HCT116 (cell line): ENCODE results near the gene CABLES1. TPM values are rescaled to one million over a fixed set of nuclear protein-coding genes. Genes with fewer than 3 reads are reported as not detected.

Experiments used
- ATAC-seq: fragments of 200-7000 bp; cut with Tn5 transposase; 2 replicates; pipeline ENCODE4 v1.9.1; 2020; ENCODE audit warnings: mild to moderate bottlenecking, moderate library complexity
- BruUV-seq: library from RNA; stranded (reverse); fragments of 400-500 nt; replicated peaks from 2 replicates; lab custom pipeline; 2021; lab: Mats Ljungman, UMichigan
- CTCF ChIA-PET: fragments of 300-600 bp; sonication (Branson Sonifier 250); formaldehyde crosslinking; loops from one replicate; lab custom pipeline; 2021; ENCODE audit warnings: antibody characterized with exemption; lab: Charles Lee
- POLR2A ChIA-PET: fragments of 300-600, 350-600 bp; sonication (Branson Sonifier 250); formaldehyde crosslinking; loops from one replicate; lab custom pipeline; 2021; ENCODE audit warnings: antibody characterized with exemption; lab: Charles Lee
- RAD21 ChIA-PET, 2 experiments: fragments of 300-600 bp; sonication (Branson Sonifier 250); formaldehyde crosslinking; loops; one replicate each; lab custom pipeline; 2023; ENCODE audit warnings: low total read pairs in 2 of 2; ENCODE audit not compliant: uncharacterized antibody in 2 of 2, unreplicated experiment in 2 of 2, low non-redundant PET in 1 of 2; lab: Charles Lee
- DNase-seq: peaks from one replicate; pipeline ENCODE4 v3.0.0-alpha.2; 2010; ENCODE audit warnings: low read depth, low spot score
- H2AFZ ChIP-seq: fragments of 200-600 bp; shearing (Covaris generic), sonication (generic); 2 replicates; pipeline ENCODE4 v1.6.1; 2017; ENCODE audit warnings: low read depth, mixed run types, mixed read lengths, antibody characterized with exemption, low read length; ENCODE audit not compliant: poor library complexity, severe bottlenecking
- H3K27ac ChIP-seq: 2 replicates; pipeline ENCODE4 v1.5.1; 2012; ENCODE audit warnings: low read depth, low read length
- H3K27me3 ChIP-seq: fragments of 200-600 bp; sonication (generic); 2 replicates; pipeline ENCODE4 v1.6.1; 2016; ENCODE audit warnings: mixed run types, low read length, mixed read lengths; ENCODE audit not compliant: insufficient read depth
- H3K36me3 ChIP-seq, 2 experiments: fragments of 200-500 bp in 1 of 2; fragments of 200-600 bp in 1 of 2; sonication (Bioruptor generic) in 1 of 2; sonication (generic) in 1 of 2; 2 replicates each; pipeline versions ENCODE4 v1.5.1 to v1.6.1; 2014 to 2016; ENCODE audit warnings: low read length in 2 of 2, inconsistent platforms in 1 of 2, mixed read lengths in 1 of 2, mixed run types in 1 of 2; ENCODE audit not compliant: insufficient read depth in 2 of 2, control insufficient read depth in 1 of 2
- H3K4me1 ChIP-seq, 2 experiments: fragments of 200-600 bp in 1 of 2; sonication (generic) in 1 of 2; 2 replicates each; pipeline versions ENCODE4 v1.5.1 to v1.6.1; 2012 to 2017; ENCODE audit warnings: low read length in 2 of 2, inconsistent platforms in 1 of 2, mild to moderate bottlenecking in 1 of 2, mixed read lengths in 1 of 2, mixed run types in 1 of 2, moderate library complexity in 1 of 2; ENCODE audit not compliant: insufficient read depth in 2 of 2, control insufficient read depth in 1 of 2
- H3K4me2 ChIP-seq: fragments of 200-600 bp; sonication (generic); 2 replicates; pipeline ENCODE4 v1.6.1; 2017; ENCODE audit warnings: mixed run types, low read length, mixed read lengths
- H3K4me3 ChIP-seq, 2 experiments: fragments of 200-600 bp in 1 of 2; sonication (generic) in 1 of 2; replicated peaks in 1 of 2; 2 replicates each; pipeline ENCODE4 v1.5.1; 2011 to 2016; ENCODE audit warnings: low read length in 2 of 2, control low read depth in 1 of 2, low read depth in 1 of 2, mild to moderate bottlenecking in 1 of 2, mixed read lengths in 1 of 2, mixed run types in 1 of 2
- H3K79me2 ChIP-seq: fragments of 200-600 bp; sonication (generic); 2 replicates; pipeline ENCODE4 v1.6.1; 2017; ENCODE audit warnings: mild to moderate bottlenecking, mixed run types, low read length, moderate library complexity, mixed read lengths; ENCODE audit not compliant: insufficient read depth
- H3K9ac ChIP-seq: fragments of 200-600 bp; sonication (generic); 2 replicates; pipeline ENCODE4 v1.6.1; 2016; ENCODE audit warnings: low read length, mixed read lengths
- H3K9me2 ChIP-seq: fragments of 200-600 bp; sonication (generic), shearing (Covaris generic); 2 replicates; pipeline ENCODE4 v1.6.1; 2017; ENCODE audit warnings: mixed run types, mild to moderate bottlenecking, moderate library complexity; ENCODE audit not compliant: insufficient read depth
- H3K9me3 ChIP-seq, 2 experiments: fragments of 200-500 bp in 1 of 2; fragments of 200-600 bp in 1 of 2; sonication (Bioruptor generic) in 1 of 2; sonication (generic) in 1 of 2; 2 replicates each; pipeline ENCODE4 v1.6.1; 2014 to 2017; ENCODE audit warnings: low read length in 2 of 2, mixed read lengths in 2 of 2, inconsistent platforms in 1 of 2, low read depth in 1 of 2, mild to moderate bottlenecking in 1 of 2, mixed run types in 1 of 2, moderate library complexity in 1 of 2; ENCODE audit not compliant: control insufficient read depth in 1 of 2, insufficient read depth in 1 of 2
- H4K20me1 ChIP-seq: fragments of 200-600 bp; sonication (generic), shearing (Covaris generic); 2 replicates; pipeline ENCODE4 v1.6.1; 2017; ENCODE audit warnings: mixed run types, mild to moderate bottlenecking, moderate library complexity; ENCODE audit not compliant: insufficient read depth
- CTCF ChIP-seq, 3 experiments: fragments of 200-600 bp in 1 of 3; sonication (generic) in 1 of 3; IDR thresholded peaks in 2 of 3; conservative IDR thresholded peaks in 1 of 3; 2 replicates each; pipeline ENCODE4 v1.5.1; 2012 to 2017; ENCODE audit warnings: low read depth in 2 of 3, low read length in 2 of 3, antibody characterized with exemption in 1 of 3, borderline replicate concordance in 1 of 3, control low read depth in 1 of 3, mild to moderate bottlenecking in 1 of 3, mixed read lengths in 1 of 3, mixed run types in 1 of 3, moderate library complexity in 1 of 3; ENCODE audit not compliant: insufficient read depth in 1 of 3
- FOSL1 ChIP-seq: IDR thresholded peaks from 2 replicates; pipeline ENCODE4 v1.6.1; 2012; ENCODE audit warnings: low read depth
- SRF ChIP-seq: IDR thresholded peaks from 2 replicates; pipeline ENCODE4 v1.6.1; 2012; ENCODE audit warnings: low read depth
- TCF7L2 ChIP-seq: IDR thresholded peaks from 2 replicates; pipeline ENCODE4 v1.7.0; 2011; ENCODE audit warnings: borderline replicate concordance, inconsistent platforms; ENCODE audit not compliant: insufficient read depth, insufficient read length; ENCODE audit errors: extremely low read depth
- ZNF274 ChIP-seq: fragments of 200-500 bp; sonication (Bioruptor generic); IDR thresholded peaks from 2 replicates; pipeline ENCODE4 v1.6.1; 2014; ENCODE audit warnings: mild to moderate bottlenecking, low read depth, low read length, inconsistent platforms
- intact Hi-C: fragments of 100-400 bp; cut with micrococcal nuclease; formaldehyde crosslinking; loops from 2 replicates; pipeline ENCODE4 v1.10.0; 2022
- total RNA-seq: library from RNA; stranded (reverse); gene quantifications from one replicate; pipeline ENCODE4 v1.2.1, GENCODE V29; 2021; ENCODE audit not compliant: unreplicated experiment
- TF ChIP-seq, protein P1 (sequence below): IDR thresholded peaks from 2 replicates; pipeline ENCODE4 v1.6.1; 2012

CABLES1 gene
- total RNA-seq, 1 experiment from 2014 or later, result 7.7 TPM

DNA sequence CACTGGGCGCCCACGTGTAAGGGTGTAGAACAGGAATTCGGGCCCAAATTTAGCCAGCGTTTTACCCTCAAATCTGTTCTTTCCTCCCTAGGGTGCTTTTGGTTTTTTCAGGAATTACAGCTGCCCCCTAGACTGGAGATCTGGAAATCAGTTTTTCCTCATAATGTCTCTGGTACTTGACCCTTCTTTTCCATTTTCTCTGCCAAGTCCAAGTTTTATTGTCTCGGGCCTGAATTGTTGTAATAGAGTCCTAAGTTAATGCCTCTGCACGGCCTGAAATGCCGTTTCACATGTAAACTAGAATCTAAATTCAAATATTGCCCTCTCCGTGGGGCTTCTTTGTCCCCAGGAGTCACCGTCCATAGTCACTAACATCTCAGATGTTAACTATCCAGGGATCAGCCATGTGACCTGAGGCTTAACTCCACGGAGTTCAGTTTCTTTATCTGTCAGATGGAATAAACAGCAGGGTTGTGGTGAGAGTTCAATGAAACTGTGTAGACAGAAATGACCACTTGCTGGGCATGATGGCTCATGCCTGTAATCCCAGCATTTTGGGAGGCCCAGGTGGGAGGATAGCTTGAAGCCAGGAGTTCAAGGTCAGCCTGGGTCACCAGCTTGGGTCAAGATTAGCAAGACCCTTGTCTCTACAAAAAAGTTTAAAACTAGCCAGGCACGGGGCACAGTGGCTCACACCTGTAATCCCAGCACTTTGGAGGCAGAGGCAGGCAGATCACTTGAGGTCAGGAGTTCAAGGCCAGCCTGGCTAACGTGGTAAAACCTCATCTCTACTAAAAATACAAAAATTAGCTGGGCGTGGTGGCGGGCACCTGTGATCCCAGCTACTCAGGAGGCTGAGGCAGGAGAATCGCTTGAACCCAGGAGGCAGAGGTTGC lies 12.7 kb upstream of the CABLES1 start:
- TF ChIP-seq, protein P1, sequence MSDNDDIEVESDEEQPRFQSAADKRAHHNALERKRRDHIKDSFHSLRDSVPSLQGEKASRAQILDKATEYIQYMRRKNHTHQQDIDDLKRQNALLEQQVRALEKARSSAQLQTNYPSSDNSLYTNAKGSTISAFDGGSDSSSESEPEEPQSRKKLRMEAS, result no peak
- TF ChIP-seq CTCF (IDR thresholded peaks at IDR 0.05 in 2 of 3, conservative IDR thresholded peaks at IDR 0.05 in 1 of 3; ENCODE audit: borderline replicate concordance in 1 of 3, insufficient read depth in 1 of 3, low read depth in 2 of 3, low read length in 2 of 3), result no peak
- TF ChIP-seq FOSL1, result no peak
- TF ChIP-seq TCF7L2, result no peak
- no peak for TF ChIP-seq ZNF274
- no peak for TF ChIP-seq SRF
- Histone ChIP-seq H3K4me1 (peaks cover 0 to 5% of the 10 kb centered on the region in 2 experiments; a peak in 2 of 4 replicates), H3K9me3 (no peaks in the 10 kb centered on the region), H2AFZ (no peak overlapping the region), H3K4me3 (no peak overlapping the region), H3K27me3 (no peaks in the 10 kb centered on the region), H3K79me2 (no peaks in the 10 kb centered on the region), H4K20me1 (no peaks in the 10 kb centered on the region), H3K27ac (no peak overlapping the region), H3K9ac (no peak overlapping the region), H3K36me3 (no peaks in the 10 kb centered on the region), H3K4me2 (no peak overlapping the region), H3K9me2 (no peaks in the 10 kb centered on the region)
- RAD21 ChIA-PET, result no interaction called here
- ATAC-seq (no peak), DNase-seq (no peak)
- BruUV-seq, result no TSS peak
- POLR2A ChIA-PET, result no interaction called here
- CTCF ChIA-PET, result interaction anchor here (3.5 kb wide), 1 partner anchor 8 kb away, joined by 10 read pairs; no protein-coding TSS in a partner anchor
- intact Hi-C loops, result no loop called here
